NCI-H2227 (cell line): ENCODE data around the gene COL8A2.

Experiments used
- DNase-seq: peaks from one replicate; lab custom pipeline; 2025; ENCODE audit not compliant: unreplicated experiment; lab: John Stamatoyannopoulos, UW

COL8A2 gene

GRCh38 chr1:36092166-36092797 is 32.7 kb downstream of the COL8A2 start:
- no peak for DNase-seq

- DNase-seq, result no peak
Observed at GRCh38 chr1:36091698-36092097, 33.3 kb downstream of the COL8A2 start.

- no peak for DNase-seq
Observed at GRCh38 chr1:36091141-36091540, 33.9 kb downstream of the COL8A2 start.

GRCh38 chr1:36089393-36090121 is 35.5 kb downstream of the COL8A2 start:
- DNase-seq, result peak; percentile 40

GRCh38 chr1:36088577-36089392 is 36.2 kb downstream of the COL8A2 start, which contains the start of gene ADPRS:
ADPRS (plus strand) TSS chr1:36088892; CDS start chr1:36088905, 13 bp downstream.
- peak; percentile 94 for DNase-seq

GRCh38 chr1:36088265-36088576 is 36.8 kb downstream of the COL8A2 start:
- peak; percentile 52 for DNase-seq

GRCh38 chr1:36087233-36088123 is 37.5 kb downstream of the COL8A2 start:
- no peak for DNase-seq

- no peak for DNase-seq
Observed at GRCh38 chr1:36086529-36087232, 38.3 kb downstream of the COL8A2 start.

- DNase-seq, result no peak
Observed at GRCh38 chr1:36085686-36086526, 39.1 kb downstream of the COL8A2 start.

- no peak for DNase-seq
Observed at GRCh38 chr1:36085126-36085525, 39.9 kb downstream of the COL8A2 start.

- peak; percentile 62 for DNase-seq
Observed at GRCh38 chr1:36084497-36085115, 40.4 kb downstream of the COL8A2 start.

GRCh38 chr1:36083635-36084496 is 41.2 kb downstream of the COL8A2 start, which contains the start of gene TEKT2:
TEKT2 (plus strand) TSS chr1:36084094; CDS start chr1:36084922, 828 bp downstream.
- peak; percentile 94 for DNase-seq

- DNase-seq, result no peak
Observed at GRCh38 chr1:36083219-36083618, 41.8 kb downstream of the COL8A2 start.

- no peak for DNase-seq
Observed at GRCh38 chr1:36081926-36082485, 43.0 kb downstream of the COL8A2 start.

- no peak for DNase-seq
Observed at GRCh38 chr1:36080801-36081200, 44.2 kb downstream of the COL8A2 start.

GRCh38 chr1:36080236-36080635 is 44.8 kb downstream of the COL8A2 start:
- DNase-seq, result no peak

GRCh38 chr1:36076979-36077573 is 47.9 kb downstream of the COL8A2 start:
- no peak for DNase-seq
